GM21786 (cell line): ENCODE data around the gene TRPV2.
A peak's percentile ranks its signal among the peaks of the same experiment; 100 is the strongest.

Source experiments
- ATAC-seq: cut with Tn5 transposase; IDR thresholded peaks from one replicate; pipeline ENCODE4 v1.9.1; 2021; ENCODE audit not compliant: unreplicated experiment

TRPV2 gene

GRCh38 chr17:16406742-16407674 is 8.4 kb upstream of the TRPV2 start:
- ATAC-seq = no peak

- ATAC-seq = peak; percentile 92
These were observed 7.3 kb upstream of the TRPV2 start for GRCh38 chr17:16407911-16408588.

GRCh38 chr17:16417399-16417798 is 2.0 kb downstream of the TRPV2 start:
- ATAC-seq = no peak

GRCh38 chr17:16417896-16418684 is 2.7 kb downstream of the TRPV2 start:
- no peak for ATAC-seq

- ATAC-seq = no peak
These were observed 3.3 kb downstream of the TRPV2 start for GRCh38 chr17:16418685-16419068.

GRCh38 chr17:16419074-16419928 is 3.9 kb downstream of the TRPV2 start:
- ATAC-seq = peak; percentile 45

GRCh38 chr17:16419929-16420271 is 4.5 kb downstream of the TRPV2 start:
- peak; percentile 1 for ATAC-seq

GRCh38 chr17:16422416-16422815 is 7.0 kb downstream of the TRPV2 start:
- ATAC-seq = no peak

GRCh38 chr17:16423226-16423872 is 8.0 kb downstream of the TRPV2 start:
- ATAC-seq = no peak

- no peak for ATAC-seq
These were observed 9.8 kb downstream of the TRPV2 start for GRCh38 chr17:16425202-16425601.

- no peak for ATAC-seq
These were observed 10.6 kb downstream of the TRPV2 start for GRCh38 chr17:16425698-16426659.

GRCh38 chr17:16427020-16427419 is 11.6 kb downstream of the TRPV2 start:
- no peak for ATAC-seq

- no peak for ATAC-seq
These were observed 12.9 kb downstream of the TRPV2 start for GRCh38 chr17:16428098-16428882.

GRCh38 chr17:16429083-16429482 is 13.7 kb downstream of the TRPV2 start:
- ATAC-seq = no peak

GRCh38 chr17:16430650-16431049 is 15.3 kb downstream of the TRPV2 start:
- ATAC-seq = no peak

- no peak for ATAC-seq
These were observed 16.6 kb downstream of the TRPV2 start for GRCh38 chr17:16432017-16432416.

- ATAC-seq = no peak
These were observed 18.1 kb downstream of the TRPV2 start for GRCh38 chr17:16433514-16433913.

- no peak for ATAC-seq
These were observed 19.3 kb downstream of the TRPV2 start for GRCh38 chr17:16434662-16435061.
